ENCODE data around the gene TMEM178B.
"Not testable (repeated sequence)": the region's sequence is repeated elsewhere in the genome, so short reads cannot be mapped to it uniquely, and the experiment has no call there.

Gene TMEM178B

DNA sequence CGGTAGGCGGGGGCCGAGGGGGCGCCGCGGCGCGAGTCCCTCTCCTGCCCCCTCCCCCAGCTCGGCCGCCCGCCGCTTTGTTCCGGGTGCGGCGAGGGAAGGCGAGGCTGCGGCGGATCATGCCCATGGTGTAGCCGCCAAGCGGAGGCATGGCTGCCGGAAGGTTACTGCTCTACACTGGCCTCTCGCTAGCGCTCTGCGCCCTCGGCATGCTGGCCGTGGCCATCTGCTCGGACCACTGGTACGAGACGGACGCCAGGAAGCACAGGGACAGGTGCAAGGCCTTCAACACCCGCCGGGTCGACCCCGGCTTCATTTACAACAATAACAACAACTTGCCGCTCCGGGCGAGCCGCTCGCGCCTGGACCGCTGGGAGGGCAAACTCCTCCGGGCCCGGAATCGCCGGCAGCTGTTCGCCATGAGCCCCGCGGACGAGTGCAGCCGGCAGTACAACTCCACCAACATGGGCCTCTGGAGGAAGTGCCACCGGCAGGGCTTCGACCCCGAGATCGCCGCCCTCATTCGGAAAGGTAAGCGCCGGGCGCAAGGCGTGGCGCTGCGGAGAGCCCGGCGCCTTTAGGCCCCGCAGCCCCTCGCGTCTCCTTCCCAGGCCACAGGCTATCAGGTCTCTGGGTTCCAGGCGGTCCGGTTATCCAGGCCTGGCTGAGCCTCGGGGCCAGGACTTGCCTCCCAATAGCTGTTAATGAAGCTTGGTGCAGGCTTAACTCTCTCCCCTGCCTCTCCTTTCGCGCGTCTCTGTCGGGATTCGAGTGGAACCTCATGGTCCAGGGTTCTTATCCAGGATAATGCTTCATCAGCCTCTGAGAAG is 513 bp downstream of the TMEM178B start:
- no peak for DNase-seq (ENCODE audit: low spot score)

DNA sequence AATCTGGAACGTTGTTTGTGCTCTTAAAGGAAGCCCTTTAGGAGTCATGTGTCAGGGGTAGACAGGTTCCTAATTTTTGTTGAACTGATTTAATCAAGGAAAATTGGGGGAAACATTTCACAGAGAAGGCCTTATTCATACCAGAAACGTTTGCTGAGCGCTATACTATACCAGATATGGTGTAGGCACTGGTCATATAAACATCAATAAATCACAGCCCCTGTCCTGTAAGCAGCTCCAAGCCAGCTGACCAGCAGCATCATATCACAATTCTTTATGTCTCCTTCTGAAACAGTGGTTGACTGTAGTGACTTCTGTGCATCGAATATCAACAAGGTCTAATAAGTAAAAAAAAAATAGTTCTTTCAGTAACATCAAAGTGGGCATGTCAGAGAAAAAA is 1.1 kb downstream of the TMEM178B start:
- DNase-seq (ENCODE audit: low spot score), result no peak

DNA sequence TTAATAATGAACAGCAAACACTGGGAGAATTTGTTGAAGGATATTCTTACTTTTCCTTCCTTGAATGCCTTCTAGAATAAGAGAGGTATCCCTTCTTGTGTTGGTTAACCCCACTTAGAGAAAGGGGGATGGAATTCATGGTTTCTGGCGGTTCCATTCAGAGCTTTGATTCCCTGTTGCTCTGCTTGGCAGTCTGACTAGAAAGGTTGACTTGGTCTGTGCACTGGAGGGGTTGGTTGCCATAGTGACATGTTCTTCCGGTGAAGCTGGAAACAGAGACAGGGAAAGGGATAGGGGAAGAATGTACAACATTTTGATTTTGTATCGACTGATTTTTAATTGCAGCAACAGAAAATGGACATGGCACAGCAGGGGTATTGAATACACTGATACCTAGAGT is 2.5 kb downstream of the TMEM178B start:
- DNase-seq (ENCODE audit: low spot score), result no peak

DNA sequence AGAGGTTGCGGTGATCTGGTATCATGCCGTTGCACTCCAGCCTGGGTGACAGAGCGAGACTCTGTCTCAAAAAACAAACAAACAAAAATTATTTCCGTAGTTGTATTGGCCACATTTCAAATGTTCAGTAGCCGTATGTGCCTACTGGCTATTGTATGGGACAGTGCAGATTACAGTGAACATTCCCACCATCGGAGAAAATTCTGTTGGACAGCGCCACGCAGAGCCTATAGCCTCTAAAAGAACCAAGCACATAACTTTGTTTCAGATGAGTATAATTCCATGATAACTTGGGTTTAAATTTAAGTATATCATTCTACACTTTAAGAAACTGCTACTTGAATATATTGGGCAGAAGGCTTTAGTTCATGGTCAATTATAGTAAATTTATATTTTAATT is 5.4 kb downstream of the TMEM178B start:
- DNase-seq (ENCODE audit: low spot score), result no peak

DNA sequence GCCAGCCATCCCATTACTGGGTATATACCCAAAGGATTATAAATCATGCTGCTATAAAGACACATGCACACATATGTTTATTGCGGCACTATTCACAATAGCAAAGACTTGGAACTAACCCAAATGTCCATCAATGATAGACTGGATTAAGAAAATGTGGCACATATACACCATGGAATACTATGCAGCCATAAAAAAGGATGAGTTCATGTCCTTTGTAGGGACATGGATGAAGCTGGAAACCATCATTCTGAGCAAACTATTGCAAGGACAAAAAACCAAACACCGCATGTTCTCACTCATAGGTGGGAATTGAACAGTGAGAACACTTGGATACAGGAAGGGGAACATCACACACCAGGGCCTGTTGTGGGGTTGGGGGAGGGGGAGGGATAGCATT is 15.6 kb downstream of the TMEM178B start:
- not testable (repeated sequence) for DNase-seq (ENCODE audit: low spot score)

DNA sequence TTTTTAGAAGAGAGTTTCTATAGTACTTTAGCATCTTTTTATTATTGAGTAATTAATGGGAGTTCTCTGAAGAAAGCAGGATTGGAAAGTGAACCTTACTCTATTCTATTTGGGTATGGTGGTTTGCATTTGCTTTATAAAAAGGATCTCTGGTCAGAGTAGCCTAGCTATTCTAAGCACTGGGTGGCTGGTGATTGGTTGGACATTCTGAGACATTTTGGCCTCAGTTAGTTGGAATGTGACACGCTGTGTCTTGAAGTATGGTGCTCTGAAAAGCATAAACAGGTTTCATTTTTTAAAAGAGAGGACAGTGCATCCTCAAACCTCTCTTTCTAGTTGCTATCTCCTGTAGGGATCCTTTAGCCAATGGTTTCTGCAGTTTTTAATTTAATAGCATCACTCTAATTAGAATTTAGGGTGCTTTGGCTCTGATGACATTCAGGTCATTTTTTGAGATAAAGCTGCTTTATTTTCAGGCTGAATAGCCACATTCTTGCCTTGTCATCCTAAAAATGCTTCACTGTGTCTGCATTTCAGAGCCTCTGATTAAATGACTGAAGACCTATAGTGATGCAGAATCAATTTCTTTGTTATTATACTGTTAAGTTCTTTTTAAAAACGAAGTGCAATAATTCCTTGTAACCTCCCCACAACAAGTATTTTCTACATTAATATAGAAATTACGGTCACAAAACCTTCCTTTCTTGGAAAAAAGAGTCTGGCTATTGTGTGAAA is 20.6 kb downstream of the TMEM178B start:
- DNase-seq (ENCODE audit: low spot score), result no peak

- no peak for DNase-seq (ENCODE audit: low spot score)
These were observed 23.6 kb downstream of the TMEM178B start for GRCh38 chr7:141097430-141097829.

DNA sequence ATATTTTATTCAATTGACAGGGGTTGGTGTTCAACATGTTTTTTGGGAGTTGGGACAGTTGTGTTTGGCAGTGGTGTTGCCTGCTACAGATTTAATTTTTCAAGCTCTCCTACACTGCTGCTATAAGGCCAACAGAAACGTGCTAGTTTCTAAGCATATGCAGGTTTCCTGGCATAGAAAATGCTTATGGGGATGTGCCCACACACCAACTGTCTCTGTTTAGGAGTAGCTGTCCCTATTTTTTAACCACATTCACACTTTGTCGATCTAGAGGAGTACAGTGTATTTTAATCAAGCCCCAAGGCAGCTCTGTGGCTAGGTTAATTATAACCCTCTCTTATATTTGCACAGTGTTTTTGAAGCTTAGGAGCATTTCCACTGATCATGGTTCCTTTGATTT is 28.6 kb downstream of the TMEM178B start:
- DNase-seq (ENCODE audit: low spot score), result no peak

DNA sequence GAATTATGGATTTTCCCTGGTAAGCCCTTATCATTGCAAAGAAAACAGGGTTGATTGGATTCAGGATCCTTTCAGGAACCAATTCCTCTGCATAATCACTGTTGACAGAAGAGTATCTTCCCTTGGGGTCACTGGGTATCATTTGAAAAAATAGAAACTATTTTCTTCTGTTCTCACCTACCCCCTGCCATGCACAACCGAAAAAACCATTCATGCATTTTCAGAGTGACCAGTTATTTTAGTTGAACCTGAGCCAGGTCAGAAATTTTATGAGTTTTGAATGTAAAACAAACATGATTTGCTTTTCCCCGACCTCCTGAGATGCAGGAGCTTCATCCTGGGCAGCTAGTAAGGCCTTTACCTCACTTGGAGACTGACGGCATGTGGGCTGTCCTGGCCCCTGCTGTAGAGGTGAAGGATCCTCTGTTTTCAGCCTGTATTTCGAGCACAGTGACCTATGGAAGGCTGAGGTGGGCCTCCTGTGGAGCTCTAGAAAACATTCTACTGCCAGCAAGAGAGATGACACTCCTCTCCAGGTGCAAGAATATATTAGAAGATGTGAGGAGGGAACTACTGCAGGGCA is 30.1 kb downstream of the TMEM178B start:
- DNase-seq (ENCODE audit: low spot score), result no peak

GRCh38 chr7:141113131-141113530 is 39.3 kb downstream of the TMEM178B start:
- DNase-seq (ENCODE audit: low spot score), result no peak

DNA sequence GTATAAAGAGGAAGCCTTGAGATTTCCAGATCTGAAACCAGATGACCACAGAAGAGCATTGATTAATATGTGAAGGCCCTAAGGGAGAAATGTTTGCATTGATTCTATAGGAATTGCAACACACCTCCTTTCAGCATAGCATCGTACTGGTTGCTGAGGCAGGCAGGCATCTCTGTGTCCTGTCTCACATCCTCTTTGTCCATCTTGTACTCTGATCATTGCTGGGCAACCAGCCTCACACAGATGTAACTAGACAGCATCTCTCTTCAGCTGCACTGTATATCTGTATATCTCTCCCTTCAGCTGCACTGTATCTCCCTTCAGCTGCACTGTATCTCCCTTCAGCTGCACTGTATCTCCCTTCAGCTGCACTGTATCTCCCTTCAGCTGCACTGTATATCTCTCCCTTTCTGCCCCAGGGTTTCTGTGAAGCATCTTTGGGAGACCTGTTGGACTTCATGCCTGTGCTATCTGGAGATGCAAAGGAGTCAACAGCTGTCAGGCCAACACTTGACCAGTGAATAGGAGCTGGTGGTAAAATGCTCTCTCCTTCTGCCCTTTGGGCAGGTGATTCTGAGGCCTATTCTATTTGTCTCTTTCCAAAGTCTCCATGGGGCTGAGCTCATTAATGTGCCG is 40.3 kb downstream of the TMEM178B start:
- DNase-seq (ENCODE audit: low spot score), result no peak

DNA sequence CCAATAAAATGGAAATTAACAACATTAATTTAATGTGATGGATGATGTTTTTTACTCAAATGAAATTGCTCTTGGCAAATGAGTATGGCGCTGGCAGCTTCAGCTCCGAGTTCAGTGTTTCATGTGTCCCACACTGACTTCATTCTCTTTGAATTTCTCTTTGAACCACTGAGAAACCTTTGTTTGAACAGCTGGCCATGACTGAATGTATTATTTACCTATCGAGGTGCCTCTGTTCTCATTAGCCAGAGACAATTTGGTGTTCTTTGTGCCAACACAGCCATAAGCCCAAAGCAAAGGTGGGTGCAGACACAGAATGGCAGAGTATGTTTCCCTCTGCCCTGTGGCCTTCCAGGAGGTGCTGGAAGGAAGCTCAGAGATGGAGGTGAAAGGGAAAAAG is 42.1 kb downstream of the TMEM178B start:
- DNase-seq (ENCODE audit: low spot score), result no peak

- DNase-seq (ENCODE audit: low spot score), result not testable (repeated sequence)
These were observed 42.8 kb downstream of the TMEM178B start for GRCh38 chr7:141116661-141117060.

DNA sequence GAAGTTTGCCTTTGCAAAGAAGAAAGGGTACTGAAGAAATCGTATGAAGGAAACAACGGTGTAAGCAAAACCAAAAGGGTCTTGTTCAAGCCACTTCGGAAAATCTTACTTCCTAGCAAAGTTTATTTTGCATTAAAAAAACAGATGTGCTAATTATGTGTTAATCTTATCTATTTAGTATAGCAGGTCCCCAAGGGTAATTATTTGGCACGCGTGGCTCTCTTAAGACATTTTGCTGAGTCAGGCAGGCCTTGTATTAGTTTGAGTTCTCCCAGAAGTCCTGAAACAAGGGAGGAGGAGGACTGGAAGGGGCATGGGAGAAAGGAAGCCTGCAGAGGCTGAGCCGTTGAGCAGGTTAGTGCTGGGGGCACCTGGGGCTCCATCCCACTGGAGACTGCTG is 44.9 kb downstream of the TMEM178B start:
- DNase-seq (ENCODE audit: low spot score), result no peak

DNA sequence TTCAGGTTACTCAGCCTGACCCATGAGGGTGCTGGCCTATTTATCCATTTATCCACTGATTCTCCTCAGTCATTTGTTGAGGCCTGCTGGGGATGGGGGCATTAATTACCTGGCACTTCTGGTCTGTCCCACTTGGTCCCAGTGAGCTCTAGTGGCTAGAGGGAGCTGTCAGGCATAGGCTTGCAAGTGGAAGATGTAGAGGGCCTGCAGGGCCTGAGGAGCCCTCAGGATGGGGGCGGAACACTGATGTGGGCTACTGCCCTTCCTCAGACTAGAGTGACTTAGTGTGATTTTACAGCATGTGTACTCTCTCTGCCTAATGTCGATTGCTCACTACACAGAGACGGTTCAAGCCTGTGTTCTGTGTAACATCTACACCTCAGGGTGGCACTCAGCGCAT is 45.3 kb downstream of the TMEM178B start:
- DNase-seq (ENCODE audit: low spot score), result no peak

- no peak for DNase-seq (ENCODE audit: low spot score)
These were observed 48.9 kb downstream of the TMEM178B start for GRCh38 chr7:141122736-141123135.

GRCh38 chr7:141123522-141123921 is 49.7 kb downstream of the TMEM178B start:
- DNase-seq (ENCODE audit: low spot score), result no peak

GRCh38 chr7:141126107-141126506 is 52.2 kb downstream of the TMEM178B start:
- DNase-seq (ENCODE audit: low spot score), result no peak

- no peak for DNase-seq (ENCODE audit: low spot score)
These were observed 54.6 kb downstream of the TMEM178B start for GRCh38 chr7:141128506-141128905.

- no peak for DNase-seq (ENCODE audit: low spot score)
These were observed 55.1 kb downstream of the TMEM178B start for GRCh38 chr7:141128931-141129330.

DNA sequence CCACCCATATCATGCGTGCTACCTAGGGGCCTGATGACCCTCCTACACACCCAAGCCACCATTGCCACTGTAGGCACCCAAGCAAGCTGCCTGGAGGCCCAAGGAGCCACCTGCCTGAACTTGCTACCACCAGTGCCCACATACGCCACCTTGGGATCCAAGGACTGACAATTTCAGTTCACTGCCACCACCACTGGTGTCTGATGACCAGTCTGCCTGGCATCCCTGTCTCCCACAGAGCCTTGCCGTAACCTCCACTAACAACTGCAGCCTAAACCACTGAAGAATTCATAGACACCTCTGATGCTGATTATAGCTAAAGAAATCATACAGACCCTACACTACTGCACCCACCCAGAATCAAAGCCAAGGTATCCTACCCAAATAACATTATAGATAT is 58.8 kb downstream of the TMEM178B start:
- no peak for DNase-seq (ENCODE audit: low spot score)

- no peak for DNase-seq (ENCODE audit: low spot score)
These were observed 59.8 kb downstream of the TMEM178B start for GRCh38 chr7:141133646-141134045.

GRCh38 chr7:141142058-141142457 is 68.2 kb downstream of the TMEM178B start:
- DNase-seq (ENCODE audit: low spot score), result no peak
